Stimulated activated CD4-positive, alpha-beta T cell treated with anti-CD3 and anti-CD28 coated beads, Interleukin-1b, Interleukin-23, amount 100 ng/mL, for 4 hours (primary cell): ENCODE measurements around the gene PUDP.
"Not testable (repeated sequence)": the region's sequence is repeated elsewhere in the genome, so short reads cannot be mapped to it uniquely, and the experiment has no call there.

Experiments
- DNase-seq, 2 donors: peaks; one replicate each; pipeline ENCODE4 v3.0.0-alpha.2; 2020; ENCODE audit warnings: low read depth in 2 of 2

PUDP gene

DNA sequence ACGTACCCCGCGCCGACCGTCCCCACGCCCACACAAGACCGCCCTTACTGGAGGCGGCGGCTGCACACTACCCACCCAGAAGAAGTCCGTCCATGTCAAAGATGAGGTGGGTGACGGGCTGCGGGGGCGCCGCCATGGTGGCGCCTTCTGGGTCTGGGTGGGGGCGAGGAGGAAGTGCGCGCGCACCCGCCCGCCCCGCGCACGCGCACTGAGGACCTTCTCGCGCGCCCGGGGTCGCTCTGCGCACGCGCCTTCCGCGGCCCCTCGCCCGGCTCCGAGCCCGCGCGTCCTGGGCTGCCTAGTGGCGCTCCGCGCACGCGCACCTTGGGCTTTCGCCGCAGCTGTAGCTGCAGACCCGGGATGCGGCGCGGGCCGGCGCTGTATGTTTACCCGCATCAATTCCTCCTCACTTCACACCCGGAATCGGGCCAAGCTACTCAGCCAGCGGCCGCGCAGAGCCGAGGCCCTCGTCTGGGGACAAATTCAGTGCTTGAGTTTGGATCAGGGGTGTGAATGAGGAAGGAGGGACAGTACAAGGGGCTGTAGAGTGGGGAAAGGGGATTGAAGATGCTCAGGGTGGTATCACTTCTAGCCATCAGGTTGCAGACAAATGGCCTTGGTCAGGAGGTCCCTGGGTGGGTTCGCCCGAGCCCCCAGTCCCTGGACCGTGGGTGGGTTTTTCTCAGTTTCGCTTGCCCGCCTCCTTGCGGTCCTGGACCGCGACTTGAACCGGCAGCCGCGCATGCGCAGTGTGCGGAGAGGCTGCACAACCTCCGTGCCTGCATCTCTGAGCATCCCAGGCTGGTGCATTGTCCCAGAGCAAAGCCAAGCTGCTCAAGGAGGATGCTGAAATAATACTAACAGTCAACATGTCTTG, at the start of gene PUDP:
PUDP (minus strand) TSS at position 176 of the 877 bp plus-strand sequence; CDS start at position 136, 40 bp downstream.
- DNase-seq: peak; percentile 77 to 87

DNA sequence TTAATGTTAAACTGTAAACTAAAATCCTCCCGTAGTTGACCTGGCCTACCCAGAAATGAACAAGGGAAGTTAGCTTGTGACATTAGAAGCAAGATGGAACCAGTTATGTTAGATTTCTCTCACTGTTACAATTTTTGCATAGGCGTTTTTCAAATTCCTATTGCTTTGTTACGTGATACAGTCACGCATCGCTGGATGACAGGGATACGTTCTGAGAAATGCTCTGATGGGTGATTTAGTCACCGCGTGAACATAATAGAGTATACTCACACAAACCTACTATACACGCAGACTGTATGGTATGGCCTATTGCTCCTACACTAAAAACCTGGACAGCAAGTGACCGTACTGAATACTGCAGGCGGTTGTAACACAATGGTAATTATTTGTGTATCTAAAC, 46.7 kb upstream of the PUDP start:
- DNase-seq: no peak

DNA sequence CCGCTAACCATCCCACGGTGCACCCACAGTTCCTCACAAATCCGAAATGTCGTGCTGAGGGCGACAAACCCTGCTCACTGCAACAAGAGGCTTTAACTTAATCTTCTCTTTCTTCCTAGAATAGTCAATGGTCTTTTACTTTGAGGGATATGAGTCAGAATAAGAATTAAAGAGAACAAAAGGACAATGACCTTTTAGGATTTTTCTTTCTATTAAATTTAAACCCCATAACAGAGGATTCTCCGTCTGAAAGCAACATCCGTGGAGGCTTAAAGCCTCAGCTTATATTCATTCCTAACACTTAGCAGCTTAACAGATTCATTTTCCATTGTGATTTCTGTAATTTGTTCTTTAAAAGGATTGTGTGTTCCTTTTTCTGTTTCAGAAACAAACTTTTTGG, 44.9 kb upstream of the PUDP start:
- DNase-seq: no peak

GRCh38 chrX:7191681-7192110, 43.7 kb upstream of the PUDP start:
- DNase-seq: no peak

GRCh38 chrX:7190157-7190556, 42.2 kb upstream of the PUDP start:
- DNase-seq: no peak

- no peak for DNase-seq
Observed at GRCh38 chrX:7188672-7189071, 40.7 kb upstream of the PUDP start.

GRCh38 chrX:7184816-7185215, 36.9 kb upstream of the PUDP start:
- DNase-seq: no peak

DNA sequence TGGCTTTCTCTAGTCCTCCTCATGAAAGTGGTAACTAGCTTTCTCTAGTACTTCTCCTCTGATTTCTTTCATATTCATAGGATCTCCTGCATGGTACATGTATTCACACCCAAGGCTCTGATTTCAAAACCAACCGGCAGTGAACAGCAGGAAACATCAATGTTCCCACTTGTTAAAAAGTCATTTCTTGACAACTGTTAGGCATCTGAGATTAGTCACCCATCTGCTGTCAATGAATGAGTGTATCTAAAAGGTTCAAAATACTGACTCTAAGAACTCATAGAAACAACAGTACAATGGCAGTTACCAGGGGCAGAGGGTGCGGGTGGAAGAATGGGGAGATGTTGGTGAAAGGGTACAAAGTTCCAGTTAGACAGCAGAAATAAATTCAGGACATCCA, 31.5 kb upstream of the PUDP start:
- no peak for DNase-seq

DNA sequence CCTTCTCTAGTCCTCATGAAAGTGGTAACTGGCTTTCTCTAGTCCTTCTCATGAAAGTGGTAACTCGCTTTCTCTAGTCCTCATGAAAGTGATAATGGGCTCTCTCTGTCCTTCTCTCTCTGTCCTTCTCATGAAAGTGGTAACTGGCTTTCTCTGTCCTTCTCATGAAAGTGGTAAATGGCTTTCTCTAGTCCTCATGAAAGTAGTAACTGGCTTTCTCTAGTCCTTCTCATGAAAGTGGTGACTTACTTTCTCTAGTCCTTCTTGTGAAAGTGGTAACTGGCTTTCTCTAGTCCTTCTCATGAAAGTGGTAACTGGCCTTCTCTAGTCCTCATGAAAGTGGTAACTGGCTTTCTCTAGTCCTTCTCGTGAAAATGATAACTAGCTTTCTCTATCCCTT, 30.9 kb upstream of the PUDP start:
- DNase-seq: not testable (repeated sequence)

DNA sequence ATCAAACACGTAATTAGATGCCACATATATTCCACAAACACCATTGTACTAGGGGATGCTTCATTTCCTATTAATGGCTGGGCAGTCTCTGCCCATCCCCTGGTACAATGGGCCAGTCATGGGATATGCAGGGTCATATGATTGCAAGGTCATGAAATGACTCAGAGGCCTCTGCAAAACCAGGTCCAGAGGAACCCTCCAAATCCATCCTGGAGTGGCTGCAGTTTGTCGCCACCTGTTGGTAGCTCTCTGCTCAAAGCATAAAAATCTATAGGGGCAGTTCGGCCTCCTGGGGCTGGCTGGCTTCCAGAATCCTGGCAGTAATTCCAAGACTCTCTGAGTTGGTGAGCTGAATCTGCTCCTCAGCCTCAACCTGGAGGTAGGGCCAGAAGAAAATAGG, 22.9 kb upstream of the PUDP start:
- DNase-seq: peak in 1 of 2 donors; percentile 31

GRCh38 chrX:7169627-7170026, 21.7 kb upstream of the PUDP start:
- no peak for DNase-seq

DNA sequence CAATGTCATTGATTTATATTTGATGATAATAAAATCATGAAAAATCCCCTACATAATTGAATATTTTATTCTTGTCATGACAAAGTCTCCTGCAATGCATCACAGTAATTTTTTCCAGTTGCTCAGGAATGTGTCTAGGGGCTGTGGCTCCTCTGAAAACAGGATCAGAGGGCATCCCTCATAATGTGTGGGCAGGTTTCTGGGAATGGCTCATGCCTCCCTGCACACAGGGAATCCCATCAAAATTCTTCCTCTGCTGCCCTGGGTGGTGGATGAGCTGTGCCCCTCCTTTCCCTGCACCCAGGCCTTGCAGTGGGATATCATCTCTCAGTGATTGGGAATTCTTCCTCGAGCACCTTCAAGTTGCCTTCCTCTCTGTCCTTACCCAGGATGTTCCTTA, 20.4 kb upstream of the PUDP start:
- no peak for DNase-seq

GRCh38 chrX:7164174-7164573, 16.2 kb upstream of the PUDP start:
- DNase-seq: no peak

- no peak for DNase-seq
Observed at GRCh38 chrX:7163146-7163677, 15.3 kb upstream of the PUDP start.

- no peak for DNase-seq
Observed at GRCh38 chrX:7159149-7159861, 11.4 kb upstream of the PUDP start.

GRCh38 chrX:7158468-7158990, 10.6 kb upstream of the PUDP start:
- no peak for DNase-seq

- no peak for DNase-seq
Observed at GRCh38 chrX:7156879-7157278, 8.9 kb upstream of the PUDP start.

DNA sequence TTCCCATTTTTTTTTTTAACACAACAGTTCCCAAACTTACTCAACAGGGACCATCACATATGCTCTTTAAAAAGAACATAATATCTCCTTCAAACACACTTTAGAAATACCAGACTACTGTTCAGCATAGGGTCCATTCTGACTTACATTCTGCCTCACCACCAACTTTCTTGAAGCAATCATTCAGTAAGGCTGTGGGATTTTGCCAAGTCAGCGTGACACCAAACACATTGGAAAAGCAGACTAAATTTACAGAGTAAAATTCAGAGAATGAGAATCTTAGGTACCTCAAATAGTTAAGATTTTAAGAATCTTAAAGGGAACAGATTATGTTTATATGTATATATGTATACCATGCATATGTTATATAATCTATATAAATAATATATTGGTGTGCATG, 7.2 kb upstream of the PUDP start:
- DNase-seq: no peak

- DNase-seq: no peak
Observed at GRCh38 chrX:7154041-7154597, 6.2 kb upstream of the PUDP start.

GRCh38 chrX:7153231-7153630, 5.3 kb upstream of the PUDP start:
- DNase-seq: no peak

GRCh38 chrX:7149411-7149810, 1.5 kb upstream of the PUDP start:
- no peak for DNase-seq

- DNase-seq: peak; percentile 30 to 31
Observed at GRCh38 chrX:7147413-7147977, 458 bp downstream of the PUDP start, which contains the start of gene STS. STS (plus strand) TSS chrX:7147712; CDS start chrX:7253200, 105,488 bp downstream.
